Transverse colon (tissue), 3 donors: ENCODE measurements around the gene GNPTAB.

Source experiments
- CTCF ChIP-seq, 5 experiments: fragments of 200-600 bp in 3 of 5; fragments of 450-650 bp in 2 of 5; sonication (generic) in 3 of 5; IDR thresholded peaks; 1 replicate in 2 of 5; 2 replicates in 3 of 5; pipeline ENCODE4 v1.5.1; 2016 to 2017; ENCODE audit warnings: antibody characterized with exemption in 5 of 5, inconsistent platforms in 3 of 5, mild to moderate bottlenecking in 2 of 5, moderate library complexity in 1 of 5
- EP300 ChIP-seq: sonication (generic); formaldehyde crosslinking; IDR thresholded peaks from one replicate; pipeline ENCODE4 v1.6.1; 2017; ENCODE audit warnings: antibody characterized with exemption, low read depth
- POLR2A ChIP-seq: fragments of 450-650 bp; IDR thresholded peaks from one replicate; pipeline ENCODE4 v1.6.1; 2016; ENCODE audit warnings: antibody characterized with exemption, mild to moderate bottlenecking, moderate library complexity

GRCh38 chr12:101780599-101780998 lies 50.2 kb downstream of the GNPTAB start:
- TF ChIP-seq CTCF (IDR thresholded peaks at IDR 0.05), result no peak
- TF ChIP-seq POLR2A, result no peak
- TF ChIP-seq EP300, result no peak
